ENCODE measurements around the gene TBCK. TPM values are rescaled to one million over a fixed set of nuclear protein-coding genes. Genes with fewer than 3 reads are reported as not detected.

The TBCK gene
- total and polyA plus RNA-seq, 2 donors (not counting 3 experiments of a cell fraction or from before 2014, with no cell fraction given), result 18.2 to 38.6 TPM

DNA sequence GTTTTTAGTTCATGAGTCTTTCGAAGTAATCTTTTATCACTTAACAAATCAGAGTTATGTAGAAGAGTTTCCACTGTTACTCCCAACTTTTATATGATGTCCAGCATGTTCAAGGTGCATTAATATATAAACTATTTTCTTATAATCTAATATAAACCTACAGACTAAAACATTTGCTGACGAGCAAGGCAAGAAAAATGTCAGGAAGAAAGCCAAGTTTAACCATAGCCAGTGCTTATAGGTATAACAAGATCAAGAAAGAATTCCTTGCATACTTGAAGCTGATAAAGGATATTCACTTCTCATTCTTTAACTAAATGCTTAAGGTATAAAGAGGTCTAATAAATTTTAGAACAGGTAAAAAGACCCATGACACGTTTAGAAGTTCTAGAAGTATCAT, 253.0 kb downstream of the TBCK start:
- TF ChIP-seq POLR2A (IDR thresholded peaks at IDR 0.05; ENCODE audit: low read depth, low read length) (no peak), POLR2AphosphoS5 (IDR thresholded peaks at IDR 0.05; ENCODE audit: insufficient read depth, low read depth, low read length) (no peak), MYC (IDR thresholded peaks at IDR 0.05; ENCODE audit: low read depth, low read length) (no peak), EZH2 (IDR thresholded peaks at IDR 0.05; ENCODE audit: borderline replicate concordance, low read depth, low read length, severe bottlenecking) (no peak), FOS (IDR thresholded peaks at IDR 0.05; ENCODE audit: borderline replicate concordance, insufficient read depth, low read length) (no peak), JUN (IDR thresholded peaks at IDR 0.05; ENCODE audit: borderline replicate concordance, insufficient read depth, insufficient read length, low read depth) (no peak), GATA2 (IDR thresholded peaks at IDR 0.05; ENCODE audit: insufficient read depth, insufficient read length, low read depth, low read length) (no peak)
- TF ChIP-seq, protein P1, sequence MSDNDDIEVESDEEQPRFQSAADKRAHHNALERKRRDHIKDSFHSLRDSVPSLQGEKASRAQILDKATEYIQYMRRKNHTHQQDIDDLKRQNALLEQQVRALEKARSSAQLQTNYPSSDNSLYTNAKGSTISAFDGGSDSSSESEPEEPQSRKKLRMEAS (IDR thresholded peaks at IDR 0.05; ENCODE audit: insufficient read depth, insufficient read length), result no peak
- TF ChIP-seq, protein P2, sequence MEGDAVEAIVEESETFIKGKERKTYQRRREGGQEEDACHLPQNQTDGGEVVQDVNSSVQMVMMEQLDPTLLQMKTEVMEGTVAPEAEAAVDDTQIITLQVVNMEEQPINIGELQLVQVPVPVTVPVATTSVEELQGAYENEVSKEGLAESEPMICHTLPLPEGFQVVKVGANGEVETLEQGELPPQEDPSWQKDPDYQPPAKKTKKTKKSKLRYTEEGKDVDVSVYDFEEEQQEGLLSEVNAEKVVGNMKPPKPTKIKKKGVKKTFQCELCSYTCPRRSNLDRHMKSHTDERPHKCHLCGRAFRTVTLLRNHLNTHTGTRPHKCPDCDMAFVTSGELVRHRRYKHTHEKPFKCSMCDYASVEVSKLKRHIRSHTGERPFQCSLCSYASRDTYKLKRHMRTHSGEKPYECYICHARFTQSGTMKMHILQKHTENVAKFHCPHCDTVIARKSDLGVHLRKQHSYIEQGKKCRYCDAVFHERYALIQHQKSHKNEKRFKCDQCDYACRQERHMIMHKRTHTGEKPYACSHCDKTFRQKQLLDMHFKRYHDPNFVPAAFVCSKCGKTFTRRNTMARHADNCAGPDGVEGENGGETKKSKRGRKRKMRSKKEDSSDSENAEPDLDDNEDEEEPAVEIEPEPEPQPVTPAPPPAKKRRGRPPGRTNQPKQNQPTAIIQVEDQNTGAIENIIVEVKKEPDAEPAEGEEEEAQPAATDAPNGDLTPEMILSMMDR (IDR thresholded peaks at IDR 0.05; ENCODE audit: extremely low read depth in 1 of 2, insufficient read depth in 1 of 2, low read depth in 1 of 2, low read length in 2 of 2), result no peak

More for the DNA sequence above, 253.0 kb downstream of the TBCK start:
- H3K27ac ChIP-seq (ENCODE audit: insufficient read depth, low read depth, low read length), result no peak overlapping the region
- CTCF ChIA-PET, result interaction anchor here (1.4 kb wide), 1 partner anchor 10 kb away, joined by 3 read pairs; no protein-coding TSS in a partner anchor
- H3K4me1 ChIP-seq (ENCODE audit: control insufficient read depth, extremely low read depth, insufficient read depth, low read length), result peaks cover 15% of the 10 kb centered on the region
- H3K9ac ChIP-seq (replicated peaks; ENCODE audit: extremely low read depth, insufficient read depth, low read length), result no peak overlapping the region
- no peaks in the 10 kb centered on the region for H3K9me3 ChIP-seq (replicated peaks; ENCODE audit: control insufficient read depth, insufficient read depth, low read length)
- no peaks in the 10 kb centered on the region for H3K27me3 ChIP-seq (ENCODE audit: control insufficient read depth in 2 of 2, insufficient read depth in 2 of 2, low read length in 2 of 2)
- POLR2A ChIA-PET, result no interaction called here
- no peaks in the 10 kb centered on the region for H3K9me1 ChIP-seq (replicated peaks; ENCODE audit: control insufficient read depth, extremely low read depth, insufficient read depth, low read length)
- peak; percentile 36 for DNase-seq (ENCODE audit: low read depth, low spot score)
- intact Hi-C loops (cut with micrococcal nuclease), result loop anchor here (2.0 to 10.0 kb wide), 2 partner anchors 72 to 348 kb away; no protein-coding TSS in a partner anchor
- FAIRE-seq, result peak; percentile 37
- BruUV-seq (replicated peaks), result no TSS peak
- H3K4me3 ChIP-seq (replicated peaks in 1 of 3; ENCODE audit: insufficient read depth in 1 of 3, low read depth in 1 of 3, low read length in 3 of 3), result no peak overlapping the region
- no peaks in the 10 kb centered on the region for H4K20me1 ChIP-seq (replicated peaks; ENCODE audit: control insufficient read depth, extremely low read depth, insufficient read depth, low read length)
- dilution Hi-C loops (cut with MboI; ENCODE audit: extremely low pct_ligation_motif_present, low sequenced_read_pairs), result no loop called here
- H3K79me2 ChIP-seq (ENCODE audit: control insufficient read depth, insufficient read depth, low read length), result no peaks in the 10 kb centered on the region
- H2AFZ ChIP-seq (ENCODE audit: low read depth, low read length), result no peak overlapping the region
- peak overlapping the region; percentile 47 for H3K4me2 ChIP-seq (ENCODE audit: insufficient read depth, low read length)
- no peaks in the 10 kb centered on the region for H3K36me3 ChIP-seq (ENCODE audit: control insufficient read depth in 2 of 2, extremely low read depth in 1 of 2, insufficient read depth in 2 of 2, low read length in 2 of 2)
